ENCODE results near the gene CCDC83. TPM values are rescaled to one million over a fixed set of nuclear protein-coding genes. Genes with fewer than 3 reads are reported as not detected.

Gene CCDC83
- total and polyA plus RNA-seq, 4 donors, result not detected

GRCh38 chr11:85914425-85914824 lies 59.2 kb downstream of the CCDC83 start:
- Histone ChIP-seq H3K27me3 (ENCODE audit: control insufficient read depth in 3 of 3, insufficient read depth in 3 of 3, low read length in 2 of 3) (no peaks in the 10 kb centered on the region), H3K4me3 (no peak overlapping the region), H3K9ac (ENCODE audit: insufficient read depth in 1 of 2, low read length in 2 of 2) (no peak overlapping the region), H3K27ac (ENCODE audit: low read depth in 1 of 2, low read length in 1 of 2) (no peak overlapping the region), H3K36me3 (ENCODE audit: control insufficient read depth in 4 of 4, insufficient read depth in 4 of 4, low read length in 4 of 4) (no peaks in the 10 kb centered on the region), H3K9me3 (ENCODE audit: control insufficient read depth in 4 of 4, insufficient read depth in 3 of 4, low read length in 3 of 4) (peaks cover 0 to 3% (median 1%) of the 10 kb centered on the region in 4 donors), H3K4me1 (ENCODE audit: control insufficient read depth in 5 of 5, insufficient read depth in 5 of 5, low read length in 5 of 5) (no peaks in the 10 kb centered on the region)
- DNase-seq (no peak), ATAC-seq (ENCODE audit: insufficient read depth, low FRiP score) (no peak)
- 89 to 95% methylated on average over 6 of the region's 6 CpGs for WGBS, 2 donors
- TF ChIP-seq CTCF (IDR thresholded peaks at IDR 0.05; ENCODE audit: control extremely low read depth, extremely low read depth), result no peak

- Histone ChIP-seq H3K36me3 (ENCODE audit: control insufficient read depth in 4 of 4, insufficient read depth in 4 of 4, low read length in 4 of 4) (no peaks in the 10 kb centered on the region), H3K4me1 (ENCODE audit: control insufficient read depth in 5 of 5, insufficient read depth in 5 of 5, low read length in 5 of 5) (no peaks in the 10 kb centered on the region), H3K9me3 (ENCODE audit: control insufficient read depth in 4 of 4, insufficient read depth in 3 of 4, low read length in 3 of 4) (peaks cover 0 to 3% (median 1%) of the 10 kb centered on the region in 4 donors), H3K27ac (ENCODE audit: low read depth in 1 of 2, low read length in 1 of 2) (no peak overlapping the region), H3K9ac (ENCODE audit: insufficient read depth in 1 of 2, low read length in 2 of 2) (no peak overlapping the region), H3K4me3 (no peak overlapping the region), H3K27me3 (ENCODE audit: control insufficient read depth in 3 of 3, insufficient read depth in 3 of 3, low read length in 2 of 3) (no peaks in the 10 kb centered on the region)
- 63 to 87% methylated on average over 4 of the region's 4 CpGs for WGBS, 2 donors
- DNase-seq, result peak in 1 of 3 donors; percentile 2
- no peak for ATAC-seq (ENCODE audit: insufficient read depth, low FRiP score)
- TF ChIP-seq CTCF (IDR thresholded peaks at IDR 0.05; ENCODE audit: control extremely low read depth, extremely low read depth), result no peak
These were observed 64.0 kb downstream of the CCDC83 start for GRCh38 chr11:85918910-85919794.

GRCh38 chr11:85922367-85922766 lies 67.2 kb downstream of the CCDC83 start:
- no peak for ATAC-seq (ENCODE audit: insufficient read depth, low FRiP score)
- WGBS, 2 donors, result 87 to 89% methylated on average over 1 of the region's 1 CpG

More at GRCh38 chr11:85922367-85922766, 67.2 kb downstream of the CCDC83 start:
- no peaks in the 10 kb centered on the region for H3K27me3 ChIP-seq (ENCODE audit: control insufficient read depth in 3 of 3, insufficient read depth in 3 of 3, low read length in 2 of 3)
- H3K27ac ChIP-seq (ENCODE audit: low read depth in 1 of 2, low read length in 1 of 2), result no peak overlapping the region
- H3K9ac ChIP-seq (ENCODE audit: insufficient read depth in 1 of 2, low read length in 2 of 2), result no peak overlapping the region
- no peak for DNase-seq
- no peaks in the 10 kb centered on the region for H3K9me3 ChIP-seq (ENCODE audit: control insufficient read depth in 4 of 4, insufficient read depth in 3 of 4, low read length in 3 of 4)
- no peak for TF ChIP-seq CTCF (IDR thresholded peaks at IDR 0.05; ENCODE audit: control extremely low read depth, extremely low read depth)
- H3K4me1 ChIP-seq (ENCODE audit: control insufficient read depth in 5 of 5, insufficient read depth in 5 of 5, low read length in 5 of 5), result no peaks in the 10 kb centered on the region
- H3K36me3 ChIP-seq (ENCODE audit: control insufficient read depth in 4 of 4, insufficient read depth in 4 of 4, low read length in 4 of 4), result no peaks in the 10 kb centered on the region
- H3K4me3 ChIP-seq, result no peak overlapping the region

Data from lung (tissue), 12 donors.